GM18951 (cell line): Measurements from ENCODE around the gene UBE2V1.
"Not testable (repeated sequence)": the region's sequence is repeated elsewhere in the genome, so short reads cannot be mapped to it uniquely, and the experiment has no call there.

Source experiments
- POLR2A ChIP-seq: IDR thresholded peaks from 4 replicates; pipeline ENCODE4 v1.6.1; 2011; ENCODE audit warnings: mild to moderate bottlenecking; ENCODE audit not compliant: insufficient read length, insufficient read depth; ENCODE audit errors: extremely low read depth
- in situ Hi-C: fragments of 300-500 bp; cut with MboI; formaldehyde crosslinking; loops from one replicate; pipeline ENCODE4 v1.12.0; 2022; ENCODE audit warnings: low sequenced_read_pairs, mixed read lengths, inconsistent platforms; ENCODE audit not compliant: unreplicated experiment

UBE2V1 gene

GRCh38 chr20:50065325-50065615 lies 47.7 kb downstream of the UBE2V1 start:
- in situ Hi-C loops: no loop called here
- no peak for TF ChIP-seq POLR2A

- in situ Hi-C loops: not testable (repeated sequence)
Measured at GRCh38 chr20:50063763-50064162, 49.2 kb downstream of the UBE2V1 start.

- TF ChIP-seq POLR2A: no peak
- in situ Hi-C loops: no loop called here
Measured at GRCh38 chr20:50062006-50062838, 50.7 kb downstream of the UBE2V1 start.

GRCh38 chr20:50061151-50062005 lies 51.6 kb downstream of the UBE2V1 start:
- in situ Hi-C loops: no loop called here
- no peak for TF ChIP-seq POLR2A

- in situ Hi-C loops: no loop called here
- TF ChIP-seq POLR2A: no peak
Measured at GRCh38 chr20:50058662-50059402, 54.1 kb downstream of the UBE2V1 start.

- TF ChIP-seq POLR2A: no peak
- in situ Hi-C loops: no loop called here
Measured at GRCh38 chr20:50057714-50058053, 55.3 kb downstream of the UBE2V1 start.

GRCh38 chr20:50056951-50057713 lies 55.8 kb downstream of the UBE2V1 start:
- TF ChIP-seq POLR2A: no peak
- in situ Hi-C loops: no loop called here

GRCh38 chr20:50056408-50056926 lies 56.5 kb downstream of the UBE2V1 start:
- no peak for TF ChIP-seq POLR2A
- in situ Hi-C loops: no loop called here

- in situ Hi-C loops: no loop called here
- no peak for TF ChIP-seq POLR2A
Measured at GRCh38 chr20:50055524-50056083, 57.3 kb downstream of the UBE2V1 start.

- TF ChIP-seq POLR2A: no peak
- in situ Hi-C loops: no loop called here
Measured at GRCh38 chr20:50054626-50055511, 58.1 kb downstream of the UBE2V1 start.

- in situ Hi-C loops: no loop called here
- no peak for TF ChIP-seq POLR2A
Measured at GRCh38 chr20:50054231-50054547, 58.8 kb downstream of the UBE2V1 start.
